Panc1 (cell line): ENCODE data around the gene NDNF. TPM values are rescaled to one million over a fixed set of nuclear protein-coding genes. Genes with fewer than 3 reads are reported as not detected.

Source experiments
- ATAC-seq: fragments of 200-7000 bp; cut with Tn5 transposase; 2 replicates; pipeline ENCODE4 v1.9.1; 2020; ENCODE audit warnings: mild to moderate bottlenecking, moderate library complexity
- BruUV-seq: library from RNA; stranded (reverse); fragments of 400-500 nt; replicated peaks from 2 replicates; lab custom pipeline; 2021; lab: Mats Ljungman, UMichigan
- CTCF ChIA-PET: fragments of 300-600 bp; sonication (Branson Sonifier 250); formaldehyde crosslinking; loops from one replicate; lab custom pipeline; 2022; ENCODE audit warnings: antibody characterized with exemption; lab: Charles Lee
- POLR2A ChIA-PET: fragments of 300-600 bp; sonication (Branson Sonifier 250); formaldehyde crosslinking; loops from one replicate; lab custom pipeline; 2022; ENCODE audit warnings: antibody characterized with exemption; lab: Charles Lee
- DNase-seq: peaks from one replicate; pipeline ENCODE4 v3.0.0-alpha.2; 2010; ENCODE audit warnings: low read depth, low spot score
- H3K27ac ChIP-seq: 2 replicates; pipeline ENCODE4 v1.5.1; 2011; ENCODE audit warnings: mild to moderate bottlenecking, low read length, inconsistent platforms
- H3K27me3 ChIP-seq: fragments of 200-500 bp; sonication (Bioruptor generic); 2 replicates; pipeline ENCODE4 v1.6.0; 2014; ENCODE audit warnings: low read length, inconsistent platforms; ENCODE audit not compliant: control insufficient read depth, insufficient read depth
- H3K36me3 ChIP-seq: fragments of 200-500 bp; sonication (Bioruptor generic); 2 replicates; pipeline ENCODE4 v1.5.1; 2014; ENCODE audit warnings: inconsistent platforms, mild to moderate bottlenecking, low read length, moderate library complexity; ENCODE audit not compliant: control insufficient read depth, insufficient read depth
- H3K4me1 ChIP-seq: 2 replicates; pipeline ENCODE4 v1.5.1; 2011; ENCODE audit warnings: inconsistent platforms, mild to moderate bottlenecking, low read length, moderate library complexity; ENCODE audit not compliant: control insufficient read depth, insufficient read depth
- H3K4me3 ChIP-seq, 2 experiments: 2 replicates each; pipeline ENCODE4 v1.5.1; 2011 to 2012; ENCODE audit warnings: low read depth in 2 of 2, low read length in 2 of 2, mild to moderate bottlenecking in 2 of 2, inconsistent platforms in 1 of 2, moderate library complexity in 1 of 2
- H3K9me3 ChIP-seq: fragments of 200-500 bp; sonication (Bioruptor generic); 2 replicates; pipeline ENCODE4 v1.5.1; 2014; ENCODE audit warnings: low read depth, mild to moderate bottlenecking, inconsistent platforms, low read length, moderate library complexity; ENCODE audit not compliant: control insufficient read depth, insufficient read depth
- POLR2AphosphoS5 ChIP-seq: IDR thresholded peaks from 2 replicates; pipeline ENCODE4 v1.6.1; 2012; ENCODE audit warnings: mild to moderate bottlenecking, low read depth, low read length, moderate library complexity
- SIN3A ChIP-seq: IDR thresholded peaks from 2 replicates; pipeline ENCODE4 v1.6.1; 2012; ENCODE audit warnings: low read depth, mild to moderate bottlenecking, low read length, moderate library complexity, borderline replicate concordance; ENCODE audit not compliant: insufficient read depth
- TCF7L2 ChIP-seq: IDR thresholded peaks from 2 replicates; pipeline ENCODE4 v1.6.1; 2011; ENCODE audit warnings: mild to moderate bottlenecking, low read depth, low read length, inconsistent platforms
- in situ Hi-C: cut with HindIII; loops from 2 replicates; pipeline ENCODE4 v1.10.0; 2016; ENCODE audit warnings: low sequenced_read_pairs, low pct_unique_long_range_greater_than_20kb
- intact Hi-C: fragments of 100-400 bp; cut with micrococcal nuclease; formaldehyde crosslinking; loops from one replicate; pipeline ENCODE4 v1.10.0; 2022; ENCODE audit not compliant: unreplicated experiment
- total RNA-seq: library from RNA; stranded (reverse); gene quantifications from one replicate; pipeline ENCODE4 v1.2.1, GENCODE V29; 2021; ENCODE audit not compliant: unreplicated experiment
- TF ChIP-seq, protein P1 (sequence below): fragments of 450-650 bp; IDR thresholded peaks from 2 replicates; pipeline ENCODE4 v1.5.1; 2017; ENCODE audit warnings: mild to moderate bottlenecking
- TF ChIP-seq, protein P2 (sequence below), 2 experiments: IDR thresholded peaks; 2 replicates each; pipeline ENCODE4 v1.6.1; 2011 to 2012; ENCODE audit warnings: low read depth in 2 of 2, control low read depth in 1 of 2, low read length in 1 of 2, mild to moderate bottlenecking in 1 of 2, moderate library complexity in 1 of 2; ENCODE audit not compliant: insufficient read depth in 1 of 2

Gene NDNF
- total RNA-seq, 1 experiment from 2014 or later = 0.10 TPM

DNA sequence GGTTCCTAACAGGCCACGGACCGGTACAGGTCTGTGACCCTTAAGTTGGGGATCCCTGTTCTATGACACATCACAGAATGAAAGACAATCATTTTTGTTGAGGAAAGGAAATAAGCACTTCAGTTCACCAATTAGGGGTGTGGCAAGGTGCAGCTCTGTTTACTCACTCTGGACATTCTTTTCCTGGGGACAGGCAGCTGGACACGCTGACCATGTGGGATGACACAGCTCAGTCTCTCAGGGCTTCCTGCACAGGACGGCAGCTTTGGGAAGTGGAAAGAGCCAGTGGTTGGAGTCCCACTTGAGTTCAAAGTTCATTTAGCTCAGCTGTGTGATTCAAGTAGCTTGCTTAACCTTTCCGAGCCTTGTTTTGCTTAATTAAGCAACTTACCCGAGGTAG is 55.7 kb downstream of the NDNF start:
- BruUV-seq = no TSS peak
- Histone ChIP-seq H3K9me3 (no peaks in the 10 kb centered on the region), H3K27ac (no peak overlapping the region), H3K36me3 (no peaks in the 10 kb centered on the region), H3K4me3 (no peak overlapping the region), H3K4me1 (no peaks in the 10 kb centered on the region), H3K27me3 (no peaks in the 10 kb centered on the region)
- in situ Hi-C loops = no loop called here
- intact Hi-C loops = no loop called here
- CTCF ChIA-PET = no interaction called here
- no peak for ATAC-seq
- TF ChIP-seq SIN3A (no peak), POLR2AphosphoS5 (no peak), TCF7L2 (no peak)
- TF ChIP-seq, protein P1, sequence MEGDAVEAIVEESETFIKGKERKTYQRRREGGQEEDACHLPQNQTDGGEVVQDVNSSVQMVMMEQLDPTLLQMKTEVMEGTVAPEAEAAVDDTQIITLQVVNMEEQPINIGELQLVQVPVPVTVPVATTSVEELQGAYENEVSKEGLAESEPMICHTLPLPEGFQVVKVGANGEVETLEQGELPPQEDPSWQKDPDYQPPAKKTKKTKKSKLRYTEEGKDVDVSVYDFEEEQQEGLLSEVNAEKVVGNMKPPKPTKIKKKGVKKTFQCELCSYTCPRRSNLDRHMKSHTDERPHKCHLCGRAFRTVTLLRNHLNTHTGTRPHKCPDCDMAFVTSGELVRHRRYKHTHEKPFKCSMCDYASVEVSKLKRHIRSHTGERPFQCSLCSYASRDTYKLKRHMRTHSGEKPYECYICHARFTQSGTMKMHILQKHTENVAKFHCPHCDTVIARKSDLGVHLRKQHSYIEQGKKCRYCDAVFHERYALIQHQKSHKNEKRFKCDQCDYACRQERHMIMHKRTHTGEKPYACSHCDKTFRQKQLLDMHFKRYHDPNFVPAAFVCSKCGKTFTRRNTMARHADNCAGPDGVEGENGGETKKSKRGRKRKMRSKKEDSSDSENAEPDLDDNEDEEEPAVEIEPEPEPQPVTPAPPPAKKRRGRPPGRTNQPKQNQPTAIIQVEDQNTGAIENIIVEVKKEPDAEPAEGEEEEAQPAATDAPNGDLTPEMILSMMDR = no peak
- TF ChIP-seq, protein P2, sequence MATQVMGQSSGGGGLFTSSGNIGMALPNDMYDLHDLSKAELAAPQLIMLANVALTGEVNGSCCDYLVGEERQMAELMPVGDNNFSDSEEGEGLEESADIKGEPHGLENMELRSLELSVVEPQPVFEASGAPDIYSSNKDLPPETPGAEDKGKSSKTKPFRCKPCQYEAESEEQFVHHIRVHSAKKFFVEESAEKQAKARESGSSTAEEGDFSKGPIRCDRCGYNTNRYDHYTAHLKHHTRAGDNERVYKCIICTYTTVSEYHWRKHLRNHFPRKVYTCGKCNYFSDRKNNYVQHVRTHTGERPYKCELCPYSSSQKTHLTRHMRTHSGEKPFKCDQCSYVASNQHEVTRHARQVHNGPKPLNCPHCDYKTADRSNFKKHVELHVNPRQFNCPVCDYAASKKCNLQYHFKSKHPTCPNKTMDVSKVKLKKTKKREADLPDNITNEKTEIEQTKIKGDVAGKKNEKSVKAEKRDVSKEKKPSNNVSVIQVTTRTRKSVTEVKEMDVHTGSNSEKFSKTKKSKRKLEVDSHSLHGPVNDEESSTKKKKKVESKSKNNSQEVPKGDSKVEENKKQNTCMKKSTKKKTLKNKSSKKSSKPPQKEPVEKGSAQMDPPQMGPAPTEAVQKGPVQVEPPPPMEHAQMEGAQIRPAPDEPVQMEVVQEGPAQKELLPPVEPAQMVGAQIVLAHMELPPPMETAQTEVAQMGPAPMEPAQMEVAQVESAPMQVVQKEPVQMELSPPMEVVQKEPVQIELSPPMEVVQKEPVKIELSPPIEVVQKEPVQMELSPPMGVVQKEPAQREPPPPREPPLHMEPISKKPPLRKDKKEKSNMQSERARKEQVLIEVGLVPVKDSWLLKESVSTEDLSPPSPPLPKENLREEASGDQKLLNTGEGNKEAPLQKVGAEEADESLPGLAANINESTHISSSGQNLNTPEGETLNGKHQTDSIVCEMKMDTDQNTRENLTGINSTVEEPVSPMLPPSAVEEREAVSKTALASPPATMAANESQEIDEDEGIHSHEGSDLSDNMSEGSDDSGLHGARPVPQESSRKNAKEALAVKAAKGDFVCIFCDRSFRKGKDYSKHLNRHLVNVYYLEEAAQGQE (IDR thresholded peaks at IDR 0.05; ENCODE audit: insufficient read depth in 1 of 2, low read depth in 2 of 2, low read length in 1 of 2) = no peak
- no peak for DNase-seq
- POLR2A ChIA-PET = no interaction called here

DNA sequence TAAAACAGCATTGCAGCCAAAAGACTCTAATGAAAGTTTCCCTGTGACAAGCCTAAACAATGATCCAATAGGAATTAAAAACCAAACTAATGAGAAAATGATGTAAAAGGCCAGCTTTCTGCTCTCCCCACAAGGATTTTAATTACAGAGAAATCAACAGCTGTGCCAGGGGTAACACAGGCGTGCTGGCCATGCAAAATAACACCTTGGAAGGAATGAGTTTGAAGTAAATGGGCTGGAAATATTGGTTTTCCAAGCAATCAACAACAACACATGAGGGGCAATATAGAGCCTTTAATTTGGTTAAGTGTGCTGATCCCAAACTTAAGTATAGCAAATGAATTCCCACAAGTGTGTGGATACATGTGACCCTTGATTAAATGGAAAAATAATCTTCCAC is 56.9 kb downstream of the NDNF start:
- no TSS peak for BruUV-seq
- ChIA-PET POLR2A (no interaction called here), CTCF (no interaction called here)
- H3K27me3 ChIP-seq = no peaks in the 10 kb centered on the region
- no peaks in the 10 kb centered on the region for H3K4me1 ChIP-seq
- intact Hi-C loops = no loop called here
- no peaks in the 10 kb centered on the region for H3K36me3 ChIP-seq
- ATAC-seq (no peak), DNase-seq (no peak)
- in situ Hi-C loops = no loop called here
- no peak overlapping the region for H3K4me3 ChIP-seq
- TF ChIP-seq POLR2AphosphoS5 = no peak
- no peak for TF ChIP-seq SIN3A
- no peak for TF ChIP-seq TCF7L2
- TF ChIP-seq, protein P1 = no peak
- TF ChIP-seq, protein P2 (IDR thresholded peaks at IDR 0.05; ENCODE audit: insufficient read depth in 1 of 2, low read depth in 2 of 2, low read length in 1 of 2) = no peak
- H3K9me3 ChIP-seq = no peaks in the 10 kb centered on the region
- H3K27ac ChIP-seq = no peak overlapping the region
